DMS53 treated with DMSO at 0.1 percent for 48 hours (cell line): ENCODE results near the gene ANO2.

Experiments
- DNase-seq: peaks from one replicate; lab custom pipeline; 2025; ENCODE audit not compliant: unreplicated experiment; lab: John Stamatoyannopoulos, UW

The ANO2 gene

DNA sequence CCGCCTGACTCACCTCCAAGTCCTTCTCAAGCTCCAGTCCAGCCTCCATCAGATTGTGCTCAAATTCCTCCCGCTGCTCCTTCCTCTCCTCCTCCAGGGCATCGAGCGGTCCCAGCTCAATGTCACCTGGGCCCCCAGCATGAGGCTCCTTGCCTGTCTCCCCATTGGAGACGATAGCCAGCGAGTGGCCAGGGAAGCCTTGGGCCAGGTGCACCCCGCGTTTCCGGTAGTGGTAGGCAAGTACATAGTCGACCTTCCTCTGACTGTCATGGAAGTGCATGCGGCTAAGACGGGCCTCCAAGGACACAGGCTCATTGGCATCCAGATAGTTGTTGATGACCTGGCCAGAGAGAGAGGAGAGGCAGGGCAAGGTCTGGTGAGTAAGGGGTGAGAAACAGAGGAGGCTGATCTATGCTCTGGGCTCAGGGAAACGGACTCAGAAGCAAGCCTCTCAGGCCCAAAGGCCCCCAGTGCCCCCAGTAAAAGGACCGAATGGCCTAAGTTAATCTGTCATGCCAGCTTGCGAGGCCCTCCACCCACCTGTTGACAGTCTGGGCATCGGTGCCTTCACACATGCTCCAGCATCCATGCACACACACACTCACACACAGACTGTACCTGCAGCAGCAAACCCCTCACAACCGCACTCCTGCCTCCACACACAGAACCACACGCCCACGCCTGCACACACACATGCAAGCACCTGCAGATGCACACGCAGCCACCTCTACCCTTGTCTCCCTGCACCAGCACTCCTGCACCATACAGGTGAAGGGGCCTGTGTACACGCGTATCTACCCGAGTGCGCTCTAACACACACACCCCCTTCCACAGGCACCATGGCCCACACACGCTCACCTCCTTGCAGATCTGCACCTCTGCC lies 23.8 kb downstream of the ANO2 start:
- no peak for DNase-seq

DNA sequence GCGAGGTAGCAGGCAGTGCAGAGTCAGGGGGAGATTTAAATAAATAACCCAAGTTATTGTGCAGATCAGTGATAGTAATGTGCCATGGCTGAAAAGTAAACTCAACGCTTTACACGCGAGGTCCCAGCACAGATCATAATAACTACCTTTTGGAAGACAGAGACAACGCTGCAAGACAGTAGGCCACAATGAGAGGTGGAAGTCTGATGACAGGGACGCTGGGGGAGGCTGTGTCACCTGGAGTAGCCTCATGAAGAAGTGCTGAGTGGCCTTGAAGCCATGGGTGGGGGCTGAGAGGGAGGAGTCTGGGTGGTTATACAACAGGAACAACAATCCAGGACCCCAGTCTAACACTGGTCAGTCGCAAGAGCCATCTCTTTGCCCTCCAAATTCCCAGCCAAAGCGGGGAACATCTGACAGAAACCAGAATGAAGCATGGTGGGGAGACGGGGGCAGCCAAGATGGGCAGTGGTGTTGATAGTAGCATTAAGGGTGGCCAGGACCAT lies 28.2 kb downstream of the ANO2 start:
- no peak for DNase-seq

DNA sequence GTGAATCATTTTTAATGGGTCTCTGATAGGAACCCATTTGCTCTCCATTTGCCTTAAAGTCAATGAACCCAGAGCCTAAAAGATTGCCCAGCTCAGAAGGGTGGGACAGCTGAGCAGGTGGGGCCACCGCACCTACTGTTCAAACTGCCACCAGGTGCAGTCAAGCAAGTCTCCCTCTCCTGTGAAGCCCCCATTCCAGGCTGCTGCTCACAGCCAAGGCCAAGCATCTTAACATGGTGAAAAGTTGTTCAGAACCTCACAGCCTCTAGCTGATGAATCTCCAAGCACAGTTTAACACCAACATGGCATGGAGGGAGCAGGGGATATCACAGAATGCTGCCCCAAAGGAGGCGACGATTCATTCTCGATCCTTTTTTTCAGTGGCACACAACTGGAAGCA lies 29.5 kb downstream of the ANO2 start:
- no peak for DNase-seq

DNA sequence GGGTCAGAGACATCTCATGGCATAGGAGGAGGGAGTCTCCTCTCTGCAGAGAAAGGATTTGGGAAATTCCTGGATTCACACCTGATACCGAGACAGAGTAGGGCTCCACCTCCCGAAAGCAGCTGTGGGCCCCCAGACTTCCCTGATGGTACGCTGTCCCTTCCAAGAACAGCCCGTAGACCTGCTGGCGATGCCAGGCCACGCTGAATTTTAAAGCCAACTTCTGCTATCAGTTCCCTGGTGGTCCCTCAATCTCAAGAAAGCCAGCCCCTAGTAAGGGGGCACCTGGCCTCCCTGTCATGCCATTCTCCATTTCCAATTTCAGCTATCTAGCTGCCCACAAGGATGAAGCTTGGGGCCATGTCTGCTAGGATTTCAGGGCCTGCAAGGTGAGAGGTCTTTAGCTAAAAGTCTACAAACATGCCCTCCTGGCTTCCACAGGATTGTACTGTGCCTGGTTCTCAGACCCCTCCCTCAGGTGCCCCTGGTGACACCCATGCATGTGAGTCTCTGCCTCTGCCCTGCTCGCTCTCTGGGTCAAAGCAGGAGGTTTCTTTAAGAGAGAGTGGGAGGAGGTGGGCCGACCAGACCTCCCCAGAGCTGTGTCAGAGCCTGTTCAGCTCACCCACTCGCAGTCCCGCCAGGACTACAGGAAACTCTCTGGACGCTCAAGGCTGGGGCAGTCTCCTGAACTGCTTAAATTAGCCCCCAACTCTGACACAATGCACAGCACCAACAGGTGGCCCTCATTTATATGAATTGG lies 30.5 kb downstream of the ANO2 start:
- no peak for DNase-seq

DNA sequence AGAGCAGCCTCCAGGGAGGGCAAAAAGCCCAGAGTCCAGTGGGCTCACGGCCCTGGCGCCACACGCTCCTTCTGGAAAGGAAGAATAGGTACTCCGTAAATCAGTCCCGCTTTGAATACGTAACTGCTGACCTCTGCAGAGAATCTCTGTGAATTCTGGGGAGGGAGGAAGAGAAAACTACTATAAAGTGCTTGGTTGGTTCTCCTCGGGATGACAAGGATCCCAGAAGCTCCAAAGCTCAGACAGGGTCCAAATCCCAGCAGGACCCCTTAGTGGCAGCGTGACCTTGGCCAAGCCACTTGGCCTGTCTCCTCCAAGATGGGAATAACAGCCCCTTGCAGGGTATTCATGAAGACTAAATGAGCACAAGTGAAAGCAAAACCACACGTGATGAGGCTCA lies 31.7 kb downstream of the ANO2 start:
- DNase-seq, result no peak

DNA sequence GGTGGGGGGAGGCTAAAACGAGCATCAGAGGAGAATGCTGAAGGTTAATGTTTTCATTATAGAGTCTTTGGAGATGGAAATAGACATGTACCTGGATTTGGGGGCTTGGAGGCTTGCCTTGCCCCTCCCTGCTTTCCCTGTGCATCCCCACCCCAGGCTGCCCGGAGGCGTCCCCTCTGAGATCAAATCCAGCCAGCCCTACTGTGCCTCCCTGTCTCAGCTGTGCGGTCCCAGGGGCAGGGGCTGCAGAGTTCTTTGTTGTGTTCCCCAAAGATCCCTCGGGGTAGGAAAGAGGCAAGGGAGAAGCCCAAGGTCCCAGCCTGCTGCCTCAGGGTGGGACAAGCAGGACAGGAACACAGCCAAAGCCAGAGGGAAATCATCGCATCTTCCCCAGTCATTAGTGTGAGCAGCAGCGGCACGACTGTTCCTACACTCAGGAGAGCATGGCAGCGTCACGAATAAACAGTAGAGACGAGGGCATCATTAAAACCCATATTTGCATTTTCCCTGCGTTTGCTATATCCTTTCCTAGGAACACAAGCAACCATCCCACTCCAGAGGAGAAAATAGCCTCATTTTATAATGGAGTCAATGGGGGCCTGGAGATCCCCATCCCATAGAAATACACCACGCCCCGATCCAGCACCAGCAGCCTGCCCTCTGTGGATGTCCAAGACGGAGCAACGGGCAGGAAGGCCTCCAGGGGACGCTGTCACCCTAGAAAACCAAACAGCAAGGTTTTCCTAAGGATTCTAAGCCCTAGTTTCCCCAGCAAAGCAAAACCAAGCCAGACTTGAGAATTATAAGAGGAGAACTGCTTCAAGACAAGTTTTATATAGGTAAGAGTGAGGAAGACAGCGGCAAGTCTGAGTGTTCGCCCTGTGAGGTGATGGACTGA lies 32.4 kb downstream of the ANO2 start:
- DNase-seq, result no peak

DNA sequence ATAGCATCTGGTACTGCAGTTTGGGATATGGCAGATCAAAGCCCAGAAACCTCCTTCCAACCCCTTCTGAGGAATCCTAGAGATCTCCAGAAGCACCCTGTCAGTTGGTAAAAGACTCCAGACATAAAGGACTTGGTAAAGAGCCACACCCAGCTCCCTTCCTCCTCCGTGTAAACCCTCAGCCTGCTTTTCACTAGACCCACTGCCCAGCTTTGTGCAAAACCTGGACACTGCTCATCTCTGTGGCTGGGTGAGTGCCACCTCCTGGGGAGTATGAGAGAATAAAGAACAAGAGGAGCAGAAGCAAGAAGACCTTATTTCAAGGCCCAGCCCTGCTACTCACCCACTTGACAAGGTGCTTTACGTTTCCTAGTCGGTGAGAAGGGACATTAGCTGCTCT lies 33.0 kb downstream of the ANO2 start:
- DNase-seq, result no peak

DNA sequence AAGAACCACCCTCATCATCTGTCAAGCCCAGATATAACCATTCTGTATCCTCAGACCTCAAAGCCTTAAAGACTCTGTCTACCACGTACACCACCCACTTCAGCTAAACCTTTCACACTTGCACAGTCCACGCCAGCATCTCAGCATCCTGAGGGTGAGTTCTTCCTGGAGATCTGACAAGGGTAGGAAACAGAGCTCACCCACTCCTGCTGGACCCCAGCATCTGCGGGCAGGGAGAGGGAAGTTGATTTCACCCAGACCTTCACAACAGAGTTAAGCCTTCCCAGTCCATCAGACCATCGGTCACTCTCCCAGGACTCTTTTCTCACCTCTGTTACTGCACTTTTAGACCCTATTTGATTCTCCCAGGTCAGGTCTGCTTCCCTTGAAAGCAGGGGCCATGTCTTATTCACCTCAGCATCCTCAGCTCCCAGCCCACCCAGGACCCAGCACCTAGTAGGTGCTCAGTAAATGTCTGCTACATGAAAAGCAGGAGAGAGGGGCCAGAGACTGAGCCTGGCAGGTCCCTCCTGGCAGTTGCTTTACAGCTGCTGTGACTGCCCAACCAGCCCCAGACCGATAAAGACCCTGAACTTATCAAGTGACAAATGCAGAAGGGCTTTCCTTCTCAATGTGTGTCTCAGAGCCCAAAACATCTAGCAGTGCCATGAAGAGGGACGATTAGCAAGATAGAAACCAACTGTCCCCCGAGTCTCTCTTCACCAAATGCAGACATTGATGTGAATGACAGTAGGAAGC lies 34.1 kb downstream of the ANO2 start:
- DNase-seq, result no peak

DNA sequence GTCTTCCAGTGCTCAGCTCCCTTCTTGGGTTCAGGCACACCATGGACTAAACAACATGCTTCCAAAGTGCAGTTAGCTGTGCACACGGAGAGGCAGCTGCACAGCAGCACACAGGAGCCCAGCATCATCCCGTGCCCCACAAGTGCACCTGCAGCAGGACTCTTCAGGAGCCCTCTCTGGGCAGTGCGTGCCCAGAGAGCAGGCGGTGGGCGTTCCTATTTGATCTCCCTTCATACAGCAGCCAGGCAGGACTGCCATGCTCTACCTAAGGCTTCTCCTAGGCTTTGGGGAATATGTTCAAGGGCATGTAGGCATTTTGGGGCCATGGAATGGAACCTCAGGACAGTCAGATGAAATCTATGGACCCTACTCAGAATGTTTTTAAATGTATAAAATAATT lies 35.5 kb downstream of the ANO2 start:
- DNase-seq, result no peak

DNA sequence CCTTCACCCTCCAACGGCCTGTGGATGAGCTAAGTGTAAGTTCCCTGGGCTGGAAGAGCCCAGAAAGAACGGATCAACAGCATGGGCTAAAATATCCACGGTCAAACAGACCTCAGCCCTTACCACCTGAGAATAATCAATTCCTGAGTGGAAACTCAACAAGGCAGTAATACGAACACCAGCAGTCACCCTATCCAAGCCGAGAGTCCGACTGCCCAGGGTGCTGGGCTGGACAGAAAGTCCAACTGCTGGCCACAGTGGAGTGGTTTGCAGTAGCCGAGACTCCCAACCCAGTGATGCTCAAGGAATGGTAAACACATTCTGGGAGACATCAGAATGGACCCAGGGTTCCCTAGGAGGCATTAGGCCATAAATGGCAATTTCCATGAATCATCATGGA lies 36.8 kb downstream of the ANO2 start:
- DNase-seq, result no peak

DNA sequence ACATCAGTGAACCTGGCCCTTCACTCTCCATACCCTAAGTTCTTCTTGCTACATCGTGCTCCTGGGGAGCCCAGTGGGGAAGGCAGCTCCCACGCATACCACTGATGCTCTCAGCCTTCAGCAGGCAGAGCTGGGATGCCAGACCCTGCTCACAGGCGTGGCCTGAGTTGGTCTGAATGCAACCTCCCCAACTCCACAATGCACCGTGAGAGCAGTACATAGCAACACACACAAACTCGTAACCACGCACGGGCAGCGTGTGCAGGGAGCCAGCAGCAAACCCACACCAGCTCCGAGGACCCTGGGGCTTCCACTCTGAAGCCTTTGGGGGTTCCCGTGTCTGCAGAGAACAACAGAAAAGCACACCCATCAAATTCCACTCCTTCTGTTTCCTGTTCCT lies 37.3 kb downstream of the ANO2 start:
- no peak for DNase-seq

DNA sequence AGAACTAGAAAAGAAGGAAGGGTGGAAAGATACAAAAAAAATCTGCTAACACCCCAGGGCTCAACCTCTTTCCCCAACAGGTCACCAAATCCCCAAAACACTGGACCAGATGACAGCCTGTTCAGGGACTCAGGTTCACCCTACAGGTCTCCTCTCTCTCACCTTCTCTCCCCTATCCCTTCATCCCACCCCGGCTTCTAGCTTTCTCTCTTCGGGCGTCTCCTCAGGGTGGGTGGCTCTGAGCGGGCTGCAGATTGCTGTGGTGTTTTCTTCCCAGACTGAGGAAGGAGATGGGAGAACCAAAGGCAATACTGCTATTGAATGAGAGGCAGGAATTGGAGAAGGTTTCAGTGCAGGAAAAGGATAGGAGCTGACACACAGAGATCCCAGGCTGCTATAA lies 39.3 kb downstream of the ANO2 start:
- no peak for DNase-seq

DNA sequence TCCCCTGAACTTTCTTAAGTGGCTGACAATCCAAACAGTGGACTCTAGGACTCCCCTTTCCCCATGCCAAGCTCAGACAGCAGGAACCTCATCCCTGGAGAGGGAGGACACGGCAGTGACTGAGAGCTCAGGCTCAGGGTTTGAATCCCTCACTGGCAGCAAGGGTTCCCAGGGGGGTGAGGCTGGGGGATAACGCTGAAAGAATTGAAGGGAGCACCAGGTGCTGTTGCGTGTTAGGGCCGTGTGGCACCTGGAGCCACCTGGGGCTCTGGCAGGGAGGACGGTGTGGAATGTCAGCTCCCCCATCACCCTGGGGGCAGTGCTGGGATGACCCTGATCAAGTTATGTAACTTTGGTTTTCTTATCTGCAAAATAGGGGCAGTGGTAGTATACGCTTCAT lies 40.1 kb downstream of the ANO2 start:
- no peak for DNase-seq

DNA sequence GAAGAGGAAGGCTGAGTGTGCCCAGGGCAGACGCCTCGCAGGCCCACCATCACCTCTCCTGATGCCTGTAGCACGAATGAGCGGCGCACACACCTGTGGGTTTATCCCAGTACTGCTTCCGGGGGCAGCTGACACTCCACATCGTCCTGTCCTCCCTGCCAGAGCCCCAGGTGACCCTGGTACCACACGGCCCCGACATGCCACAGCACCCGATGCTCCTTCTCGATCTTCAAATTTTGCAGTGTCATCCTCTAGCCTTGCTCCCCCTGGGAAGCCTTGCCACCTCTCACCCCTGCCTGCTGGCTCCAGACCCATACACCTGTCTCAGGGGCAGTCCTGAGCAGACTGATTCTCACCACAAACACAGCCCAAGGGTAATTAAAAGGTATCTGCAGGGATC lies 40.6 kb downstream of the ANO2 start:
- no peak for DNase-seq

DNA sequence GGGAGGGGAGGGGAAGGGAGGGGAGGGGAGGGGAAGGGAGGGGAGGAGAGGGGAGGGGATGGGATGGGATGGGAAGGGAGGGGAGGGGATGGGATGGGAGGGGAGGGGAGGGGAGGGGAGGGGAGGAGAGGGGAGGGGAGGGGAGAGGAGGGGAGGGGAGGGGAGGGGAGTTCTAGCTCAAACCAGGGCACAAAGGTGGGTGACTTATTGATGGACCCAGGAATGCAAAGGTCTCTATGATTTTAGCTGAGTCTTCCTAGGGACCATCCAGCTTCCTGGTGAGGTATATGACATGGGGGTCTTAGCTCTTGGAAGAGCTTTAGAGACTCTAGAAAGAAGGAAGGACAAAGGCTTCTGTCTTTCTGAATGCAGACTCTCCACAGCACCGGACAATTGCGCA lies 42.3 kb downstream of the ANO2 start:
- no peak for DNase-seq

DNA sequence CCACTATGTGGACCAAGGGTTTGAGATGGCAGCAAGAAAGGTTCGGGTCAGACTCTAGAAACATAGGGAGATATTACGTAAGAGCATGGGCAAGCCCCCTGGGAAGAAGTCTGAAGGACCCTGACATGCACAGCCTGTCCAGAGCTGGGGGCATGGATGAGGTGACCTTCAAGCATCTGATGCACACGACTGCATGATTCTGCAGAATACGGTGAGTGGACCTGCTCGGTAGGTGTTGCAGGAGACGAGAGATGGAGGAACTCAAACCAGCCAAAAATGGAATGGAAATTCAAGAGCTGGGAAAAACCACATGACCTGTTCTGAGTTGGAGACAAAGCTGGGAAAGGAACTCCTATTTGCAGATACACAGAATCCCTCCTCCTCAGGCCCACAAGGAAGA lies 43.6 kb downstream of the ANO2 start:
- DNase-seq, result no peak

DNA sequence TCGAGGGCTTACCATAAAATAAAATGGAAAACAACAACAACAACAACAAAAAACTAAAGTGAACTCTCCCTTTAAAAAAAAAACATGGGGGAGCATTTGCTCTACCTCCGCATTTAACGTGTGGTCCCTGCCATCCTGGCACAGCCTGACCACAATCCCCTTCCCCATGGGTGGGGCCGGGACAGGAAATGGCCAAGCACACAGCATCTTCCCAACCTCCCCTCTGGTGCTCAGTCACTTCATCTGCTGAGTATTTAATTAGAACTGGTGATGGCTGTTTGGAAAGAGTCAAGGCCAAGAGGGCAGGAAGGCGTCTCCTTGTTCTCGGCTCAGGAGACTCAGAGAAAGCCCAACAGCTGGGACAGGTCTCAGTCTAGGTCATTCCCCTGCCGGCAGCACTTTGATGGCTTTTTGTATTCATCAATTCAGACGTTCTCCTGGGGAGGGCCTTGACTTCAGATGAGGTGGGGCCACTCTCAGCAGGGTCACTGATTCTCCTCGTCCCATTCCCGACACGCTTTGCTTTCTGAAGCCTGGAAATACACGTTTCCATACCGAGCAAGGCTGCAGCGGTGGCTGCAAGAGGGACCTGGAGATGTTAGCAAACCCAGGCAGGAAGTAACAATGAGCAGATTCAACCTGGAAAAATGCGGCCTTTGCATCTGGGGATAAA lies 44.4 kb downstream of the ANO2 start:
- DNase-seq, result no peak

DNA sequence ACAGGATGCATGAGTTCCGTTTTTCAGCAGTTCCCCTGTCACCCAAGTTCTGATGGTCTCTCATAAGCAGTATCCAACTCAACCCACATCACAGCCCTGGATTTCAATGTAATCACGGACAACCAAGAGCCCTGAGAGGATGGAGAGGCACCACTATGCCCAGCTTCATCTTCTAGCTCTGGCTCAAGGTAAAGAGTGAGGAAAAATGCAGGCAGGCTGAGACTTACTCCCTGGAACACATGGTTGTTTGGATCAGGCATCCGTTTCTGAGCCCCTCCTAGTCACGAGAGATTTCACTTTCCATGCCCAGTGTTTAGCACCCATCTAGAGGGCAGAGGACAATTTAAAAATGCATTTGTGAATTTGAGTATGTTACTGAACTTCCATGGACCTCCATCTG lies 45.0 kb downstream of the ANO2 start:
- no peak for DNase-seq

DNA sequence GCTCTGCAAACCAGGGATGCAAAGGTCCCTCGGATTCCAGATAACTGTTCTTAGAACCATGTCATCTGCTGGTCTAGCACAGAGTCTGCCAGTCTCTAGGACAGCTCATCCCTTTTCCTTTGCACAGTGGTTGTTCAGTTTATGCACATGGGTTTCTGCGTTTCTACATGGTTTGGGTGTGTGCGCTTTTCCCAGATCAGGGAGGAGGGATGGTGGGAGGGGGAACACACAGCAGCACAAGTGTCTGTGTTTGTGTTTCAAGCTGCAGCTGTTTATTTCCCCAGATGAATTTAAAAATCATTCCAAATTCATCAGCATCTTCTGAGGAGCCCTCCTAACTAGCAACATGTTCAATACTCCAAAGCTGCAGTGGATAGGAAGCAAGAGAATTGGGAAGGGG lies 45.4 kb downstream of the ANO2 start:
- DNase-seq, result no peak

DNA sequence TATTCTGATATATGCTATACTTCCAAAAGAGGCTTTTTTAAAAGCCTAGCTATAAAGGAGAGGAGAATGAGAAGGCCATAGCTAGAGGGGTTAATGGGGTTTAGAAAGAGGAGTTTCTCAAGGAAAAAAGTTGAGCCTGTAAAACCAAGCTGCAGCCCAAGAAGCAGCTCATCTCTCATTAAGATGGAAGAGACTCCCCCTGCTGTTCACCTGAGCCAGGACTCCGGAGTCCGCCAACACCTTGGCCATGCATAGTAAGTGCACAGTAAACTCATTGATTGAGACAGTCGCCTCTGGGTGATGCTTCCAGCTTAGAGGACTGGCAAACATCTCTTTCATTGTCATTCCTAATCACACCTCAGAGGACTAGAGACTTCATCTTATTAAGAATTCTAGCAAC lies 46.2 kb downstream of the ANO2 start:
- DNase-seq, result no peak
